Activated T-cell treated with anti-CD3 and anti-CD28 coated beads, Interleukin-2, amount 50 U/mL, for 1 hour (primary cell): ENCODE results near the gene TSPAN12.
"Not testable (repeated sequence)": the region's sequence is repeated elsewhere in the genome, so short reads cannot be mapped to it uniquely, and the experiment has no call there.

Experiments
- DNase-seq: peaks from one replicate; pipeline ENCODE4 v3.0.0-alpha.2; 2020

TSPAN12 gene

GRCh38 chr7:120802751-120803150 is 55.2 kb downstream of the TSPAN12 start:
- no peak for DNase-seq

GRCh38 chr7:120799813-120800475 is 58.0 kb downstream of the TSPAN12 start:
- no peak for DNase-seq

- DNase-seq = no peak
These were observed 58.8 kb downstream of the TSPAN12 start for GRCh38 chr7:120799147-120799546.

DNA sequence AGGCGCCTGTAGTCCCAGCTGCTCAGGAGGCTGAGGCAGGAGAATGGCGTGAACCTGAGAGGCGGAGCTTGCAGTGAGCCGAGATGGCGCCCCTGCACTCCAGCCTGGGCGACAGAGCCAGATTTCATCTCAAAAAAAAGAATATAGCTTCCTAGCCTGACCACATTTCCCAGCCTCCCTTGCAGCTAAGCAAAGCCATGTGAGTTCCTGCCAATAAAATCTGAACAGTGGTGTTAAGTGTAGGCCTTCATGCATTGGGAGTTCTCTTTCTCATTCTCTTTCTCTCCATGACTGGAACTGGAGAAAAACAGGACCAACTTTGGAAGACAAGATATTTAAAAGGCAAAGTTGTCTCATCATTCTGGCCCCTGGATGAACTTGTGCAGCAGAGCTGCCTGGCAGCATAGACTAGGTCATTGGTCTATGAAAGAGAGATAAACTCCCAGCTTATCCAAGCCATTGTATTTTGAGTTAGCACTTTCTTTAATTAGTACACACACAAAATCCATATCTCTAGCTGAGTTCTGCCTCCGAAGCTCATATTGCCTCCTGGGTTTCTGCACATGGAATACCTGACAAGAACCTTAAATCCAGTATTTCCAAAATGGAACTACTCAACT is 60.8 kb downstream of the TSPAN12 start:
- no peak for DNase-seq

DNA sequence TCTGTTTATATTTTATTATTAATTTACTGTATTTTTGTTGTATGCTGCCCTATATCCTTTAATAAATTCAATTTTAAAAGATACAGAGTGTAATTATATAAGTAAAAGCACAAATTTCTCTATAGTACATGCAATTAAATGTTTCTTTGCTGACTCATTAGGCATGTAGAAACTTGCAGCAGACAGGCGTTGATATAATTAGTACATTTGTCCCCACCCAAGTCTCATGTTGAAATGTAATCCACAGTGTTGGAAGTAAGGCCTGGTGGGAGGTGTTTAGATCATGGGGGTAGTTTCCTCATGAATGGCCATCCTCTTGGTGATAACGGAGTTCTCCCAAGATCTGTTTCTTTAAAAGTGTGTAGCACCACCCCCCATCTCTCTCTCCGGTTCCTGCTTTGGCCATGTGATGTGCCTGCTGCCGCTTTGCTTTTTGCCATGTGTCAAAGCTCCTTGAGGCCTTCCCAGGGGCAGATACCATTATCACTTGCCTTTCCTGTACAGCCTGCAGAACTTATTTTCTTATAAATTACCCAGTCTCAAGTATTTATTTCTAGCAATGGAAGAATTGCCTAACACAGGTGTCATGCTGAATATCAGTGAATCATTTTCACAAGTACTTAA is 63.7 kb downstream of the TSPAN12 start:
- DNase-seq = no peak

- no peak for DNase-seq
These were observed 64.6 kb downstream of the TSPAN12 start for GRCh38 chr7:120793213-120793936.

DNA sequence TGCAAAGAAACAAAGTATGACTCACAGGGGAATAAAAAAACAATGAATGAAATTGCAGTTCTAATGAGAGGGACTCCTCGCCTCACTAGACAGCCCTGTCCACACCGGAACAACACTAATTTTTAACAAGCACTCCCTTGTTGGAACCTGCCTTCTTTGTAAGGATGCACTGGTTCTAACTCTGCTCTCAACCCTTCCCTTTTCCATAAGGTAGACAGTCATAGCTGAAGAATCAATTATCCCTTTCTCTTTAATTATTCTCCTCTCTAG is 65.1 kb downstream of the TSPAN12 start:
- no peak for DNase-seq

DNA sequence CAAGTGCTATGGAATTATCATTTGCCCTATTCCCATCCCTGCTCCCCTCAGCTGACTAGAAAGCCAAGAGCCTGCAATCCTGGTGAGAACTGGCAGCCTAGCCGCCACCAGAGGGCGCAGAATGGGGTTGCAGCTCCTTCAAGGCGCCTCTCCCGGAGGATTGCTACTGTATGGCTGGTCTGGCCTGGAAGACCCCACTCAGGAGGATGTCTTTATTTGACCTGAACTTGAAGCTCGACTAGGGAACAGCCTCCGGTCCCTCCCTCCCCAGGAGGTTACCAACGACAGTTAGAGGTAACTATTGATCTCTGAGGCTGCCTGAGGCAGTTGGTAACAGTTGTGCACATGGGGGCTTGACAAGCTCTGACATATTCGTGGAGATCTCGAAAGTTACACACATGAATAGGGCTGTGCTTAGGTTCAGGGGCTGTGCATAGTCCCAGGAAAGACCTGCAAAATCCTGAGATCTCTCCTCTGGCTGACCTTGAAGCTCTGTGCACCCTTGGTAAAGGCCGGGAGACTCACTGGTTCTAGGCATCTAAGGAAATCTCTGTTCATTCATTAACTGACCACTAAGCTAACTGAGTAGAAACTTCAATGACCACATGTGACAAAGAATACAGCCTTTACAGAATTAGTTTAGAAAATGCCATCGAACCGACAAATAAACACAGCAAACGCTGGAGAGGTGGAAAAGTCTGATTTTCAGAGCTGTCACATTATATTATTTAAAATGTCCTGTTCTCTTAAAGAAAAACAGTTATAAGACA is 65.7 kb downstream of the TSPAN12 start:
- DNase-seq = peak; percentile 56

DNA sequence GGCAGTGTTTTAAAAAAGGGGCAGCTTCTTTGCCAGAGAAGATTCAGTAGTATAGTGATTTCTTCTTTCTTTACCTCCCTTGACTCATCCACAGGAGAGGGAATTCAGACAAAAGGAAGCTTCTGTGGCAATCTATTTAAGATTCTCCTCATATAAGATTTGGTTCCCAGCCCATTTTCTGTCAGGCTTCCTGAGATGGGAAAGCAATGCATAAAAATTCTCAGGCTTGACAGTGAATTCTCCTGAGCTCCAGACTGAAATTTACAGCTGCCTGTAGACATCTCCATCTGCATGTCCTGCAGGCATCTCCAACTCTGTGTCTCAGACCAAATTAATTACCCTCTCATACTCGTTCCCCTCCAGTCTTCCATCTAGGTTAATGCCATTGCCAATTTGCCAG is 72.8 kb downstream of the TSPAN12 start:
- DNase-seq = no peak

GRCh38 chr7:120783721-120784120 is 74.2 kb downstream of the TSPAN12 start:
- DNase-seq = no peak

- no peak for DNase-seq
These were observed 74.7 kb downstream of the TSPAN12 start for GRCh38 chr7:120783273-120783672.

DNA sequence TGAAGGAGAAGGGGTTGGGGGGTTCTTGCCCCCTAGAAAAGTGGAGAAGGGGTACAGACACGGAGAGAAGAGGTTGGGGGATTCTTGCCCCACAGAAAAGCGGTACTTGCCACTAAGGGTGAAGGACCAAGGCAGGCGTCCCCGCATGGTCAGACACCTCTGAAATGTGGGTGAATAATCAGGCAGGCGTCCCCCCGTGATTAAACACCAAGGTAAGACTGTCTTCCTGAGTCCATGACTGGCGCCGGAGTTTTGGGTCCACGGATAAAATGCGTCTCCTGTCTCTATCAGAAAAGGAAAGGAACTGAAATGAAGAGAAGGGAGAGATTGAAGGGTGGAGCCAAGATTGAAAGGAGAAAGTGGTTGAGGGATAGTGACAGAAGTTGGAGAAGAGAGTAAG is 76.0 kb downstream of the TSPAN12 start:
- not testable (repeated sequence) for DNase-seq

- no peak for DNase-seq
These were observed 77.0 kb downstream of the TSPAN12 start for GRCh38 chr7:120780938-120781337.

GRCh38 chr7:120780451-120780850 is 77.5 kb downstream of the TSPAN12 start:
- DNase-seq = not testable (repeated sequence)

DNA sequence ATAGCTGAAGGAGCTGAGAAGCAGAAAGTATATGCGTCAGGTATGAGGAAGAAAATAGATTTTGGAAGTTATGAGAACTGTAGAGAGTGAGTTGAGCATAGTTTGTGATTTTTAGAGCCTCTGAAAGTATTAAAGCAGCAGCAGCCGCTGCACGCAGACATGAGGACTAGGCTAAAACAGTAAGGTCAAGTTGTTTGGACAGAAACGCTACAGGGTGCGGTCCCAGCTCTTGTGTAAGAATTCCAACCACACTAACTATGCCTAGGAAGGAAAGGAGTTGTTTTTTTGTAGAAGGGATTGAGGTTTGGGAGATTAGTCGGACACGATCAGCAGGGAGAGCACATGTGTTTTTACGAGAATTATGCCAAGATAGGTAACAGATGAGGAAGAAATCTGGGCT is 78.9 kb downstream of the TSPAN12 start:
- not testable (repeated sequence) for DNase-seq

- DNase-seq = no peak
These were observed 82.2 kb downstream of the TSPAN12 start for GRCh38 chr7:120775755-120776154.

- no peak for DNase-seq
These were observed 83.5 kb downstream of the TSPAN12 start for GRCh38 chr7:120774481-120774880.

DNA sequence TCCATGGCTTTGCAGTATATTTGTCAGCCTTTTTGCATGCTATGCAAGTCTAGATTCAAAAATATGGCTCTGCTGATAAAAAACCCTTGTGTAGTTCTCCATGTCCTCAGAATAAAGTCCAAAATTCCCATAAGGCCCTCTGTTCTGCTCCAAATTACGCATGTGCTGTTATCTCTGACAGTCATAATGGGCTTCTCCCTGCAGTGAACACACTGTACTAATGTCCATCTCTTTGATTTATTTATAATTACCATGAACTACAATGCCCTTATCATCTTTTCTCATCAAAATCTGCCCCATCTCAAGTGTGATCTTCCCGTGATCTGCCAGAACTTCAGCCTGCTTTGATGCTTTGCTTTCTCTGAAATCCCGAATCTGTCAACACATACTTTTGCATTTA is 87.7 kb downstream of the TSPAN12 start:
- DNase-seq = no peak

DNA sequence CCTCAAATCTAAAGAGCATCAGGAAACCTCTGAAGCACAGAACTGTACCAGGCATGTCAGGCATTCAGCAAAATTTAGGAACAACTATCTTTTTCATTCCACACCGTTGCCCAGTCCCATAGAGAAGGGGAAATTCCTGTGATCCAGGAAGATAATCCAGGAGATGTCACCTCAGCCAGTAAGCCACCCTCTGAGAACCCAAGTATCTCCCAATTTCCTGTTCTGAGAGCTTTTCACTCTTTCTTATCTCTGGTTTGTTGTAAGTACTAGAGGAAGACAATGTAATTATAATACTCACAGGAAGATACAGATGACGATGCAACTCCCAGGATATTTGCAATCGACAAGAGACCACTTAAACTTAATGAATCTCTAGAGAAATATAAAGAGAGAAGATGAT is 97.1 kb downstream of the TSPAN12 start:
- no peak for DNase-seq

- no peak for DNase-seq
These were observed 97.9 kb downstream of the TSPAN12 start for GRCh38 chr7:120760050-120760449.

GRCh38 chr7:120743128-120743527 is 114.8 kb downstream of the TSPAN12 start:
- DNase-seq = no peak

- no peak for DNase-seq
These were observed 115.6 kb downstream of the TSPAN12 start for GRCh38 chr7:120742372-120742771.

DNA sequence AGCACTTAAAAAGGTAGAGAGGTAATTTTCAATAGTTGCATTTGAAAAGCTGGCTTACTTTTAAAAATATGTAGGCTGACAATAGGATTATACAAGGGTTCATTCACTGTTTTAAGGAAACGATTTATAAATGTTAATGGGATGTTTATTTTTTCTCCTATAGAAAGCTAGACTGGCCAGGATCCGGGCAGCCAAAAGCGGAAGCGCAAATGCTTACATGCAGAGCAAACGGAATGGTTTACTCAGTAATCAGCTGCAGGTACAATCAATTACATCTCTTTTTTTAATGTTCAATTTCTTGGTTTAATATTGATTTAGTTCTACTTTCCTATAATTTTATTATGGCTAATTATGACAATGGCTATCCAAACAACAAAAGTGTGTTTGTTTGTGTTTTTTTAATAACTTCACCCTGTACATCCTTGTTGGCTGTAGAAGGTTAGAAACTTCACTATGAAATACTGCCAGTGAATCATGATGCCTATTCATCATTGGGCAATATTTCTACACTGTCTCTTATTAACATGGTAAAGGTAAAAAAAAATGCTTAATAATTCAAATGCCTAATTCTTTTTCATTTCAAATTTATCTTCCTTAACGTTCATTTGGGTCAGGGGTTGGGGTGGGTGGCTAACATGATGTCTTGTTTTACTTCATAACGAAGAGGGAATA is 116.4 kb downstream of the TSPAN12 start:
- DNase-seq = no peak
